HepG2 (cell line): ENCODE measurements around the gene COX7A2L. TPM values are rescaled to one million over a fixed set of nuclear protein-coding genes. Genes with fewer than 3 reads are reported as not detected.
A peak's percentile ranks its signal among the peaks of the same experiment; 100 is the strongest.

Source experiments
- ARNT ChIP-seq: fragments of 450-650 bp; IDR thresholded peaks from 2 replicates; pipeline ENCODE4 v1.6.1; 2017
- ERF ChIP-seq: IDR thresholded peaks from 2 replicates; pipeline ENCODE4 v1.6.1; 2018; ENCODE audit warnings: missing biosample characterization, missing genetic modification reagents
- POLR2A ChIP-seq, 2 experiments: IDR thresholded peaks; 2 replicates each; pipeline ENCODE4 v1.6.1; 2011; ENCODE audit warnings: low read depth in 2 of 2, low read length in 2 of 2, mild to moderate bottlenecking in 1 of 2, moderate library complexity in 1 of 2; ENCODE audit not compliant: insufficient read depth in 1 of 2
- SOX6 ChIP-seq, 2 experiments: fragments of 450-650 bp in 1 of 2; sonication (generic) in 1 of 2; formaldehyde crosslinking in 1 of 2; IDR thresholded peaks; 2 replicates each; pipeline versions ENCODE4 v1.4.0 to v1.6.1; 2017 to 2020; ENCODE audit warnings: antibody characterized with exemption in 1 of 2, mild to moderate bottlenecking in 1 of 2, missing genetic modification reagents in 1 of 2
- ZNF264 ChIP-seq: sonication (generic); formaldehyde crosslinking; IDR thresholded peaks from 2 replicates; pipeline ENCODE4 v1.4.0; 2020; ENCODE audit warnings: missing genetic modification reagents
- ZNF274 ChIP-seq: sonication (generic); formaldehyde crosslinking; IDR thresholded peaks from 2 replicates; pipeline ENCODE4 v1.5.1; 2020; ENCODE audit warnings: mild to moderate bottlenecking, missing genetic modification reagents
- polyA plus RNA-seq, 8 experiments: library from polyadenylated mRNA; depleted of rRNA in 3 of 8; stranded (reverse) in 7 of 8; unstranded in 1 of 8; fragments of >200 nt; fragmentation: Illumina TruSeq in 4 of 8; extraction: Trizol in 4 of 8; gene quantifications; 2 replicates each; pipeline versions ENCODE4 v1.2.1 to v1.2.3, GENCODE V29; 2011 to 2016; ENCODE audit warnings: low read depth in 4 of 8, missing spikeins in 1 of 8, mixed read lengths in 1 of 8; ENCODE audit not compliant: insufficient read depth in 1 of 8
- total RNA-seq, 5 experiments: library from RNA; depleted of rRNA; stranded (reverse); fragments of >200 nt; fragmentation: Illumina TruSeq; extraction: Trizol; gene quantifications; 2 replicates each; pipeline ENCODE4 v1.2.3, GENCODE V29; 2016; ENCODE audit warnings: low read depth in 1 of 5
- TF ChIP-seq, protein P1 (sequence below): IDR thresholded peaks from 2 replicates; pipeline ENCODE4 v1.6.1; 2016; ENCODE audit warnings: mild to moderate bottlenecking
- TF ChIP-seq, protein P2 (sequence below): sonication (generic); formaldehyde crosslinking; IDR thresholded peaks from 2 replicates; pipeline ENCODE4 v1.4.0; 2020; ENCODE audit warnings: mild to moderate bottlenecking, missing genetic modification reagents
- TF ChIP-seq, protein P3 (sequence below): sonication (generic); formaldehyde crosslinking; IDR thresholded peaks from 2 replicates; pipeline ENCODE4 v1.4.0; 2020; ENCODE audit warnings: mild to moderate bottlenecking, missing genetic modification reagents

The COX7A2L gene
- total and polyA plus RNA-seq, 2 of the 13 experiments (the other 11 are each of a cell fraction or from before 2014, with no cell fraction given): 155 to 201 TPM

DNA sequence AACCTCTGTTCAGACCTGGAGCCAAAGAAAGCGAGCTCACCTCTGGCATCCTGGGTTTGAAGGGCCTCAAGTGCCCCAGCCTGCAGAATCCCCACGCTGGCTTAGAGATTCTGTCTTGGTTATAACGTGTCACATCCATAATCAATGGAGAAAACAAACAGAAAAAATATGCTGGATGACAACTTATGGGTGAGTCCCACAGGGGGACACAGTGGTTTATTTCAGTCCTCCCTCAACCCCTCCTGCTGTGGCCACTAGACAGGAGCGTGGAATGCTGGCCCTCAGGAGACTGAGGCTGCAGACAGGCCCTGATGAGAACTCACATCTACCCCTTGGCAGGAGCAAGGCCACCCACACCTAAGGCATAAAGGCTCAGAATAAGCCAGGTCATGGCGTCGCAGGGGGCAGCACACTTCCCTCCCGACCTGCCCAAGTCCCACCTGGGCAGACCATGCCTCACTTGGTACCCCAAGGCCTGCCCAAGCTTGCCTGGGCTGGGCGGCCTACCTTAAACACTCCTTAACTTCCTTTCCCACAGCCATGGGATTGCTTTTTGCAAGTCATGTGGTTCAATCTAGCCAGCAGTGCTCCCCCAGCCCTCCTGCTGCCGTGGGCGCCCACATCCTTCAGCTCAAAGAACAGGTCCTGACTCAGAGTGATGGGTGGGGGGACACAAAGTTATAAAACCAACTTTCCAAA, 19.9 kb downstream of the COX7A2L start (continued):
- no peak for TF ChIP-seq ZNF264 (CRISPR knock-in tag)
- TF ChIP-seq ARNT: no peak
- TF ChIP-seq ZNF274 (CRISPR knock-in tag): peak; percentile 93
- TF ChIP-seq, protein P1, sequence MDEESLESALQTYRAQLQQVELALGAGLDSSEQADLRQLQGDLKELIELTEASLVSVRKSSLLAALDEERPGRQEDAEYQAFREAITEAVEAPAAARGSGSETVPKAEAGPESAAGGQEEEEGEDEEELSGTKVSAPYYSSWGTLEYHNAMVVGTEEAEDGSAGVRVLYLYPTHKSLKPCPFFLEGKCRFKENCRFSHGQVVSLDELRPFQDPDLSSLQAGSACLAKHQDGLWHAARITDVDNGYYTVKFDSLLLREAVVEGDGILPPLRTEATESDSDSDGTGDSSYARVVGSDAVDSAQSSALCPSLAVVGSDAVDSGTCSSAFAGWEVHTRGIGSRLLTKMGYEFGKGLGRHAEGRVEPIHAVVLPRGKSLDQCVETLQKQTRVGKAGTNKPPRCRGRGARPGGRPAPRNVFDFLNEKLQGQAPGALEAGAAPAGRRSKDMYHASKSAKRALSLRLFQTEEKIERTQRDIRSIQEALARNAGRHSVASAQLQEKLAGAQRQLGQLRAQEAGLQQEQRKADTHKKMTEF: peak; percentile 19; the same call in 1 of the 2 replicates
- TF ChIP-seq, protein P2, sequence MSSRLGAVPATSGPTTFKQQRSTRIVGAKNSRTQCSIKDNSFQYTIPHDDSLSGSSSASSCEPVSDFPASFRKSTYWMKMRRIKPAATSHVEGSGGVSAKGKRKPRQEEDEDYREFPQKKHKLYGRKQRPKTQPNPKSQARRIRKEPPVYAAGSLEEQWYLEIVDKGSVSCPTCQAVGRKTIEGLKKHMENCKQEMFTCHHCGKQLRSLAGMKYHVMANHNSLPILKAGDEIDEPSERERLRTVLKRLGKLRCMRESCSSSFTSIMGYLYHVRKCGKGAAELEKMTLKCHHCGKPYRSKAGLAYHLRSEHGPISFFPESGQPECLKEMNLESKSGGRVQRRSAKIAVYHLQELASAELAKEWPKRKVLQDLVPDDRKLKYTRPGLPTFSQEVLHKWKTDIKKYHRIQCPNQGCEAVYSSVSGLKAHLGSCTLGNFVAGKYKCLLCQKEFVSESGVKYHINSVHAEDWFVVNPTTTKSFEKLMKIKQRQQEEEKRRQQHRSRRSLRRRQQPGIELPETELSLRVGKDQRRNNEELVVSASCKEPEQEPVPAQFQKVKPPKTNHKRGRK (CRISPR knock-in tag): no peak
- TF ChIP-seq, protein P3, sequence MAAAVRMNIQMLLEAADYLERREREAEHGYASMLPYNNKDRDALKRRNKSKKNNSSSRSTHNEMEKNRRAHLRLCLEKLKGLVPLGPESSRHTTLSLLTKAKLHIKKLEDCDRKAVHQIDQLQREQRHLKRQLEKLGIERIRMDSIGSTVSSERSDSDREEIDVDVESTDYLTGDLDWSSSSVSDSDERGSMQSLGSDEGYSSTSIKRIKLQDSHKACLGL (CRISPR knock-in tag): 0 out of 2 replicates have a peak, but pooled peaks have one; percentile 54
- peak; percentile 18; the same call in 1 of the 2 replicates for TF ChIP-seq ERF (CRISPR knock-in tag)
- TF ChIP-seq POLR2A (IDR thresholded peaks at IDR 0.05; ENCODE audit: insufficient read depth in 1 of 2, low read depth in 2 of 2, low read length in 2 of 2): peak in 1 of 2 experiments; percentile 57; a peak in 1 of 4 replicates
- no peak for TF ChIP-seq SOX6 (IDR thresholded peaks at IDR 0.05)
- TF ChIP-seq SOX6 (CRISPR knock-in tag; IDR thresholded peaks at IDR 0.05): 0 out of 2 replicates have a peak, but pooled peaks have one; percentile 11
- TF ChIP-seq, all 625 proteins: peak for 58
